Measurements from ENCODE around the gene DTYMK.
"Not testable (repeated sequence)": the region's sequence is repeated elsewhere in the genome, so short reads cannot be mapped to it uniquely, and the experiment has no call there.

Gene DTYMK

DNA sequence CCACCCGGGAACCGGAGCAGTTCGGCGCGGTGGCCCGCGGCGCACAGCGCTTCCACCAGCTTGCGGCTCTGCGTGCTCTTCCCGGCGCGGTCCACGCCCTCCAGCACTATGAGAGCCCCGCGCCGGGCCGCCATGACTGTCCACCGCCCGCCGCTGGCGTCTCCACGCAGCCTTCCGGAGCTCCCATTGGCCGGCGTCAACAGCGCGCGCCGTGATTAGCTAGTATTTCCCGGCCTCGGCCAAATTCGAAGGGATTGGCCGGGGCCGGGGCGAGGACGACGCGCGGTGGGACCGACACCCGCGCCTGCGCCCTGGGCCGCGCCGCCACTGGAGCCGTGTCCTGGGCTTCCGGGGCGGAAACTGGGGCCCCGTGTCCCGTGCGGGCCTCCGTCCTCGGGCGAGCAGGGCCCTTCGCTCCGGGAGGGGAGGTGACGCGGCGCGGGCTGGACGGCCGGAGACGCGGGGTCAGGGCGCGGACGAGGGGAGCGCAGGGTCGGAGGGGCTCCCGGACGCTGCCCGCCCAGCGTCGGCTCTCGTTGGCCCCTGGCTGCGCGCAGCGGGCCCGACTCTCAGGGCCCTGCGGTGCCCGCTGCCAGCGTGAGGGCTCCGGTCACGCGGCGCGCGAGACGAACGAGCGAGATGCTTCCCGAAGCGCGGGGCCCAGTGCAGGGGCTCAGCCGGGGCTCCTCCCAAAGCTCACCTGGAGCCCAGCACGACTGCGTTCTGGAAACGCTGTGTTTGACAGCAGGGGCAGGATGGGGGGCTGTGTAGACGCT lies at the start of gene DTYMK:
Gene DTYMK (minus strand): TSS at position 166 of the 776 bp plus-strand sequence. CDS start 32 bp downstream, at position 134.
- peaks cover 38% of the 10 kb centered on the region for H3K4me1 ChIP-seq
- H3K27me3 ChIP-seq = no peaks in the 10 kb centered on the region
- peak within 1 kb of the TSS; percentile 98 for H3K27ac ChIP-seq
- TF ChIP-seq Cebpa-rat (IDR thresholded peaks at IDR 0.05) = no peak
- H4K20me1 ChIP-seq = peaks cover 13% of the 10 kb centered on the region; the same call in 1 of the 2 replicates
- H3K9ac ChIP-seq = peak within 1 kb of the TSS; percentile 98
- H3K9me3 ChIP-seq = no peaks in the 10 kb centered on the region
- peak within 1 kb of the TSS; percentile 99 for H3K4me3 ChIP-seq
- H3K4me2 ChIP-seq = peak within 1 kb of the TSS; percentile 90
- H3K36me3 ChIP-seq = peaks cover 67% of the 10 kb centered on the region

- H3K9ac ChIP-seq = no peak overlapping the region; the same call in 1 of the 2 replicates
- H3K4me2 ChIP-seq = peak overlapping the region; percentile 94
- peaks cover 44% of the 10 kb centered on the region for H4K20me1 ChIP-seq
- TF ChIP-seq Cebpa-rat (IDR thresholded peaks at IDR 0.05) = no peak
- no peaks in the 10 kb centered on the region for H3K9me3 ChIP-seq
- H3K4me1 ChIP-seq = peaks cover 87% of the 10 kb centered on the region
- H3K36me3 ChIP-seq = peaks cover 18% of the 10 kb centered on the region
- no peak overlapping the region for H3K4me3 ChIP-seq
- no peak overlapping the region for H3K27ac ChIP-seq
- H3K27me3 ChIP-seq = no peaks in the 10 kb centered on the region
These were observed 49.5 kb upstream of the DTYMK start for GRCh38 chr2:241736111-241736510.

DNA sequence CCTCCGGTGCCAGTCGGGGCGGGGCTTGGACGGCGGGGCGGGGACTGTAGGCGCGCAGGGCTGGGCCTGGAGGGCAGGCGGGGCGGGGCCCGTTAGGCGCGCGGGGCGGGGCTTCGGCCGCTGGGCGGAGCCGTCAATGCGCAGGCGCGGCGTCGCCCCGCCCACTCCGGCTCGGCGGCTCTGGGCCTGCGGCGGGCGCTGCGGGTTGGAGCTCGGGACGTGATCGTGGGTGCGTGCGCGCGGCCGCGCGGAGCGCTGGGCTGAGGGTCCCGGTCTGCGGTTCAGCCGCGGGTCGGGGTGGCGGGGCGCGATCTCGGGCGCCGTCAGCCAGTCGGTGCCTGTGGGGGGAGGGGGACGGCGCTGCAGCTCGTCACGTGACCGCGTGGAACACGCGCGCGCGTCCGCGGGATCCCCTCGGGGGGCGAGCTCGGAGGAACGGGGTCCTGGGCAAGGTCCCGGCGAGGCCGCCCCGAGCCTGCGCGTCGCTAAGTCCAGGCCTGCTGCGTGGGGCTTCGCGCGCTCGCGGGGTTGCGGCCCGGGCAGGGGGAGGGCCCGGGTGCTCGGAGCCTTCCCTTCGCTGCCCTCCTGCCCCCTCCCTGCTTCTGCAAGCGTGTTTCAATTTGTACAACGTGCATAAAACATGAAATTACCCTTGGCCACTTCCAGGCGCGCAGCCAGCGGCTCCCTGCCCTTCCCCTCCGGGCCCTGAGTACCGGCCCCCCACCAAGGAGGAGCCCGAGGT lies 48.0 kb upstream of the DTYMK start, which contains the start of gene D2HGDH:
Gene D2HGDH (plus strand): TSS at position 164 of the 742 bp plus-strand sequence. CDS start 595 bp downstream, outside the sequence.
- Histone ChIP-seq H3K4me2 (peak within 1 kb of the TSS; percentile 98), H3K9me3 (no peaks in the 10 kb centered on the region), H4K20me1 (peaks cover 29% of the 10 kb centered on the region), H3K36me3 (peaks cover 18% of the 10 kb centered on the region), H3K27ac (peak within 1 kb of the TSS; percentile 93), H3K4me3 (peak within 1 kb of the TSS; percentile 81), H3K27me3 (no peaks in the 10 kb centered on the region), H3K4me1 (peaks cover 87% of the 10 kb centered on the region), H3K9ac (peak within 1 kb of the TSS; percentile 86)
- TF ChIP-seq Cebpa-rat (IDR thresholded peaks at IDR 0.05) = no peak

DNA sequence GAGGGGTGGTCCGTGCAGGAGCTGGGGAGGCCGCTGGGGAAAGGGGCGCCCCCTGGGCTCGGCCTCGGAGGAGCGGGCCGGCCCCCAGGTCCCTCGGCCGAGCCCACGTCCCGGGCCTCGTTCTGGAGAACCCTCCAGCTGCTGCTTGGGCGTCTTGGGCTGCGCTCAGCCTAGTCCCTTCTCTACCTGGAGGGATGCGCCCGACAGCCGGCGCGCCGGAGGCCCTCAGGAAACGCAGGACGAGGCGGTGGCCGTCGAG lies 47.5 kb upstream of the DTYMK start:
- peak overlapping the region; percentile 98 for H3K4me2 ChIP-seq
- H3K9ac ChIP-seq = peak overlapping the region; percentile 86
- no peak for TF ChIP-seq Cebpa-rat (IDR thresholded peaks at IDR 0.05)
- peaks cover 24% of the 10 kb centered on the region for H4K20me1 ChIP-seq
- peaks cover 13% of the 10 kb centered on the region for H3K36me3 ChIP-seq
- H3K27ac ChIP-seq = peak overlapping the region; percentile 93
- H3K27me3 ChIP-seq = no peaks in the 10 kb centered on the region
- H3K4me3 ChIP-seq = peak overlapping the region; percentile 81
- H3K4me1 ChIP-seq = peaks cover 84% of the 10 kb centered on the region
- H3K9me3 ChIP-seq = no peaks in the 10 kb centered on the region

- Histone ChIP-seq H3K27ac (peak overlapping the region; percentile 93), H3K9me3 (no peaks in the 10 kb centered on the region), H3K4me1 (peaks cover 84% of the 10 kb centered on the region), H3K27me3 (no peaks in the 10 kb centered on the region), H3K36me3 (peaks cover 15% of the 10 kb centered on the region), H3K4me3 (peak overlapping the region; percentile 81), H3K4me2 (peak overlapping the region; percentile 98), H3K9ac (peak overlapping the region; percentile 86), H4K20me1 (peaks cover 18% of the 10 kb centered on the region)
- no peak for TF ChIP-seq Cebpa-rat (IDR thresholded peaks at IDR 0.05)
These were observed 47.0 kb upstream of the DTYMK start for GRCh38 chr2:241733391-241734207.

GRCh38 chr2:241732513-241733186 lies 46.0 kb upstream of the DTYMK start:
- peak overlapping the region; percentile 53; the same call in 1 of the 2 replicates for H3K9ac ChIP-seq
- H3K27ac ChIP-seq = peak overlapping the region; percentile 93
- peaks cover 12% of the 10 kb centered on the region; the same call in 1 of the 2 replicates for H3K36me3 ChIP-seq
- H3K4me2 ChIP-seq = peak overlapping the region; percentile 98
- H4K20me1 ChIP-seq, H3K9me3 ChIP-seq, H3K27me3 ChIP-seq: not testable (repeated sequence)
- peak overlapping the region; percentile 81; the same call in 1 of the 2 replicates for H3K4me3 ChIP-seq
- peaks cover 84% of the 10 kb centered on the region for H3K4me1 ChIP-seq

DNA sequence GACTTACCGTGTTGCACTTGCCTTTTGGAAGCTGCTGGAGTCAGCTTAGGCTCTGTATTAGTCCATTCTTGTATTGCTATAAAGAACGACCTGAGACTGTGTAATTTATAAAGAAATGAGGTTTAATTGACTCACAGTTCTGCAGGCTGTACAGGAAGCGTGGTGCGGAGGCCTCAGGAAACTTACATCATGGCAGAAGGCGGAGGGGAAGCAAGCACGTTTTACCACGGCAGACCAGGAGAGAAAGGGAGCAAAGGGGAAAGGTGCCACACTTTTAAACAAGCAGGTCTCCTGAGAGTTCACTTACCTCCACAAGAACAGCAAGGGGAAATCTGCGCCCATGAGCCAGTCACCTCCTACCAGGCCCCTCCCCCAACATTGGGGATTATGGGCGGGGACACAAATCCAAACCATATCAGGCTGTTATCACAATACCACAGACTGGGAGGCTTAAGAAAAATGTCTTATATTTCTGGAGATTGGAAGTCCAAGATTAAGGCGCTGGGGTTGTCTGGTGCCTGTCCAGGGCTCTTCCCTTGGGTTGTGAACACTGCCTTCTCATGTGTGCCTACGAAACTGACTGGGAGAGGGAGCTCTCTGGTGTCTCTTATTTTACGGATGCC lies 44.2 kb upstream of the DTYMK start:
- peaks cover 84% of the 10 kb centered on the region for H3K4me1 ChIP-seq
- H3K27ac ChIP-seq = peak overlapping the region; percentile 72
- H3K4me2 ChIP-seq = peak overlapping the region; percentile 98
- peaks cover 2% of the 10 kb centered on the region; the same call in 1 of the 2 replicates for H4K20me1 ChIP-seq
- no peaks in the 10 kb centered on the region for H3K27me3 ChIP-seq
- H3K9ac ChIP-seq = no peak overlapping the region; the same call in 1 of the 2 replicates
- no peaks in the 10 kb centered on the region for H3K9me3 ChIP-seq
- no peak overlapping the region for H3K4me3 ChIP-seq
- 0 out of 2 replicates have a peak, but pooled peaks cover 7% of the 10 kb centered on the region for H3K36me3 ChIP-seq
- no peak for TF ChIP-seq Cebpa-rat (IDR thresholded peaks at IDR 0.05)

DNA sequence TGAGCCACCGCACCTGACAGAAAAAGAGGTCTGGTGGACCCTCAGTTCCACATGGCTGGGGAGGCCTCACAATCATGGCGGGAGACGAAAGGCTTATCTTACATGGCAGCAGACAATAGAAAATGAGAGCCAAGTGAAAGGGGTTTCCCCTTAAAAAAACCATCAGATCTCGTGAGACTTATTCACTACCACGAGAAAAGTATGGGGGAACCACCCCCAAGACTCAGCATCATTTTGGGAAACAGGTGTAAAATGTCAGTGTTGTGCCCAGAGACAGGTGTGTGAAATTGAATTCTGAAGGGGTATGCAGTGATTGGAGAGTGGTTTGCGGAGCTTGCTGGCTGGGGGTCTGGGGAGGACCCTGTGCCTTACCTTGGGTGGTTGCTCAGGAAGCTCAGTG lies 43.3 kb upstream of the DTYMK start:
- no peak for TF ChIP-seq Cebpa-rat (IDR thresholded peaks at IDR 0.05)
- no peaks in the 10 kb centered on the region for H3K27me3 ChIP-seq
- no peaks in the 10 kb centered on the region for H4K20me1 ChIP-seq
- peaks cover 14% of the 10 kb centered on the region for H3K36me3 ChIP-seq
- H3K9me3 ChIP-seq = no peaks in the 10 kb centered on the region
- no peak overlapping the region for H3K4me3 ChIP-seq
- no peak overlapping the region for H3K9ac ChIP-seq
- H3K27ac ChIP-seq = peak overlapping the region; percentile 72; the same call in 1 of the 2 replicates
- H3K4me2 ChIP-seq = peak overlapping the region; percentile 98
- H3K4me1 ChIP-seq = peaks cover 88% of the 10 kb centered on the region

Measured in BLaER1 (cell line).